Measurements from ENCODE around the gene LRP1.
A peak's percentile ranks its signal among the peaks of the same experiment; 100 is the strongest.

LRP1 gene

GRCh38 chr12:57222286-57223190 is 94.3 kb downstream of the LRP1 start:
- no peak for DNase-seq (ENCODE audit: low read depth in 2 of 2)

GRCh38 chr12:57223191-57224165 is 95.2 kb downstream of the LRP1 start:
- no peak for DNase-seq (ENCODE audit: low read depth in 2 of 2)

- no peak for DNase-seq (ENCODE audit: low read depth in 2 of 2)
These were observed 96.1 kb downstream of the LRP1 start for GRCh38 chr12:57224278-57224972.

DNA sequence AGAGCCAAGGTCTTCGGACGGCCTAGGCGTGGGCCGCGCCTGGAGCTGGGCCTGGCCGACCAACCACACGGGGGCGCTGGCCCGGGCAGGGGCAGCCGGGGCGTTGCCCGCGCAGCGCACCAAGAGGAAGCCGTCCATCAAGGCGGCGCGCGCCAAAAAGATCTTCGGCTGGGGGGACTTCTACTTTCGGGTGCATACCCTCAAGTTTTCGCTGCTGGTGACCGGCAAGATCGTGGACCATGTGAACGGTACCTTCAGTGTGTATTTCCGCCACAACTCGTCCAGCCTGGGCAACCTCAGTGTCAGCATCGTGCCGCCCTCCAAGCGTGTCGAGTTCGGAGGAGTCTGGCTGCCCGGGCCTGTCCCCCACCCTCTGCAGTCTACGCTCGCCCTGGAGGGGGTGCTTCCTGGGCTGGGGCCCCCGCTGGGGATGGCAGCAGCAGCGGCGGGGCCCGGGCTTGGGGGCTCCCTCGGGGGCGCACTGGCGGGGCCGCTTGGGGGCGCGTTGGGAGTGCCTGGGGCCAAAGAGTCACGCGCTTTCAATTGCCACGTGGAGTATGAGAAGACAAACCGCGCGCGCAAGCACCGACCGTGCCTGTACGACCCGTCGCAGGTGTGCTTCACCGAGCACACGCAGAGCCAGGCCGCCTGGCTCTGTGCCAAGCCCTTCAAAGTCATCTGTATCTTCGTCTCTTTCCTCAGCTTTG is 96.8 kb downstream of the LRP1 start:
- no peak for DNase-seq (ENCODE audit: low read depth in 2 of 2)

DNA sequence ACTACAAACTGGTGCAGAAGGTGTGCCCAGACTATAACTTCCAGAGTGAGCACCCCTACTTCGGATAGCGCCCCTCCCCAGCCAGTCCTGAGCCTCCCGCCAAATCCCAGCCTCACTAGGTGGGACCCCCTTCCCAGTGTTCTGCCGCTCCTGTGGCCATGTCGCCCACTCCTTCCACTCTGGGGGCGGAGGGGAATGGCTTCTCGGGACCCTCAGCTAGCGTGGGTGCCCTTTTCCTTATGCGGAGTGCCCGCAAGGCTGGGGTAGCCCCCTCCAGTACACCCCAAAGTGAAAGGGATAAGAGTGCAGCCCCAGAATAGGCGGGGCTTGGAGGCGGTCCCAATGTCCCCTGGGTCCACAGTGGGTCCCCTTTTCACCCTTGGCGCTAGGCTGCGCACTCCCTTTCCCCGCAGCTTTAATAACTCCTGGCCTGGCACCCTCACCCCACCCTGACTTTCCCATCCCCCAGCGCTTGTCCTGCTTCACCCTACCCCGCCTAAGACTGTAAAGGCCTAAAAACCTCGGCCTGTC is 97.5 kb downstream of the LRP1 start:
- no peak for DNase-seq (ENCODE audit: low read depth in 2 of 2)

DNA sequence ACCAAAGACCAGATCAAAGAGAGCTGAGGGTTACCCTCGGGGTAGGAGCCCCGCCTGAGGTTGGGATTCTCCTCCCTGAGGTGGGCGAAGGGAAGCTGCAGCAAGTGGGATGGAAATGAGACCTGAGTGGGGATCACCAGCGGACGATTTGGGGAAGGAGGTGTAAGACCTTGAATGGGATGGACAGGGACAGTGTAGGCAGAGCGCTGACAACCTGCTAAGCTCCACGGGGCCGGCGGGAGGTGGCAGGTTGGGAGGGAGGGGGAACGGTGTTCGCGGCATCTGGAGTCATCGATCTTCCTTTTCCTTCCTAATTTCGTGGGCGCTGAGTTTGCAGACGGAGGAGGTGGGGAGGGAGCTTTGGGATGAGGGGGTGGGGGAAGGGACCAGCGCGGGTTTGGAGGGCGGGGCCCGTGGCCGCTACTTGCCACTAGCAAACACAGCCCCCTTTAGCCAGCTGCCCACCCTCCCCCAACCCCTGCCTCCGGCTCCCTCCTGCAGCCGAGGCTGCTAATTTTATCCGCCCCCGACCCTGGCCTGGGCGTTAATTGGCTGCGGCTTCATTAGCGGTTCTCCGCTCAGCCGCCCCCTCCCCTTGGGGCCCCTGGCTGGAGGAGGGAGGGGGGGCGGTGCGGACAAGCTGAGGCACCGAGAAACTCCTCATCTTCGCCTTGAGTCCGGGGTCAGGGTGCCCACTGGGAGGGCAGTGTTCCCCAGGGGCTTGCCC is 98.5 kb downstream of the LRP1 start:
- DNase-seq (ENCODE audit: low read depth in 2 of 2): no peak

- no peak for DNase-seq (ENCODE audit: low read depth in 2 of 2)
These were observed 99.2 kb downstream of the LRP1 start for GRCh38 chr12:57227315-57228115.

DNA sequence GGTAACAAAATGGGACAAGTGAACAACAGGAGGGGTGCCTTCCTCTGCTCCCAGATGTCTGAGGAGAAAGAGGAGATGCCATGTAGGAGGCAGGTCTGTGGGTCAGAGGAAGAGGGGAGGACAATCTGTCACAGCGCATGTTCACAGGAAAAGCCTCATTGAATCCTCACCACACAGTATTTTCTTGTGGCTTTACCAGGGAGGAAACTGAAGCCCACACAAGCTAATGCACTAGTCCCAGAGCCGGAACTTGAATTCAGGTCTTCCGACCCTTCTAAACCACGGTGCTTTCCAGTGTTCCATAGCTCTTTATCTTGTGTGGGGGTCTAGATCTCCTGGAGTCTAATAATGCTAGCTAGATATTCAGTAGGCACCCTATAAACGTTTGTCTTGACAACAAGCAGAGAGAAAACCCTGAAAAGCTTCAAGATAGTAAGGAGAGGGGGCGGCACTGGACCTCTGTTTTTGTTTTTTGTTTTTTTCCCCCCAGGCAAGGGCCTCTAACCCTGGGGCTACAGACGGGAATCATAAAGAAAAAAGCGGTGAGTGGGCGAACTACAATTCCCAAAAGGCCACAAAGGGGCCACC is 100.9 kb downstream of the LRP1 start:
- no peak for DNase-seq (ENCODE audit: low read depth in 2 of 2)

- DNase-seq (ENCODE audit: low read depth in 2 of 2): peak; percentile 91 to 93
These were observed 101.5 kb downstream of the LRP1 start, which contains the start of gene SHMT2 for GRCh38 chr12:57229634-57230380. SHMT2 (plus strand) TSS chr12:57229711; CDS start chr12:57229779, 68 bp downstream.

GRCh38 chr12:57230381-57231155 is 102.3 kb downstream of the LRP1 start:
- DNase-seq (ENCODE audit: low read depth in 2 of 2): no peak

GRCh38 chr12:57231276-57232021 is 103.2 kb downstream of the LRP1 start:
- no peak for DNase-seq (ENCODE audit: low read depth in 2 of 2)

GRCh38 chr12:57232156-57232756 is 104.0 kb downstream of the LRP1 start:
- DNase-seq (ENCODE audit: low read depth in 2 of 2): no peak

- DNase-seq (ENCODE audit: low read depth in 2 of 2): no peak
These were observed 105.3 kb downstream of the LRP1 start for GRCh38 chr12:57233357-57234232.

- DNase-seq (ENCODE audit: low read depth in 2 of 2): no peak
These were observed 105.9 kb downstream of the LRP1 start for GRCh38 chr12:57234233-57234570.

GRCh38 chr12:57234571-57235016 is 106.3 kb downstream of the LRP1 start:
- no peak for DNase-seq (ENCODE audit: low read depth in 2 of 2)
